T-helper 22 cell (primary cell): ENCODE measurements around the gene NR3C2.

ENCODE experiments used
- DNase-seq: peaks from one replicate; pipeline ENCODE4 v3.0.0-alpha.2; 2020; ENCODE audit warnings: low read depth

The NR3C2 gene

DNA sequence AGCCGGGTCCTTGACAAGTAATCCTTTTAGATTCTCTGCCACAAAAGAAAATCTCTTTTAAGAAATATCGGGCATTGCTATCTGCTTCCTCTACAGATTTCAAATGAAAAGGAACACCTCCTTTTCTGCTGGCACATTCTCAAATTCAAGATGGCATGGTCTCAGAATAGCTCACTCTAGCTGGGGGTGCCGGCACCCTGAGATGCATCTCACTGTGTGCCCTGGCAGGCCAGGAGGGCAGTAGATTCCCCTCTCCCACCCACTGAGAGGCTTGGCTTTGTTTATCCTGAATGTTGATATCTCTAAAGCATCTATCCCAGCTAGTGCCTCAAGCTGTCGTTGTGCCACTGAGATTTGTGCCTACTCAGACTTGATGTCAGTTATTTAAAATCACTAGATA, 390.8 kb downstream of the NR3C2 start:
- DNase-seq, result no peak

DNA sequence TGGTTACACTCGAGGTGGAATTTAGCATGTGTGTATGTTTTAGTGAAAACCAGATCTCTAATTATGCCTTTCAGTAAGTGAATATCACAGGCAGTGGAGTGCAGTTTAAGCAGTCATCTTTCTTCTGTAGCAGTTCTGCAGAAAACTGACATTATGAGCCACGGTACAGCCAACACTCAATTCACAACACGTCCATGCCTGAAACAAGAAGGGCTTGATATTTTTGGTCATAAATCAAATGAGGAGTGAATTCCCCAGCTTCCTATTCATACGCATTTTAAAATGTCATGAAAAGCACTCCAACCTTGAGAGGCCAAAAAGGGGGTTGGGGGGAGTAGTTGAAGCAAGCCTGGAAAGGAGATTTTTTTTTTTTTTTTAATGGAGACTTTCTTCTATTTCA, 393.6 kb downstream of the NR3C2 start:
- DNase-seq, result no peak

DNA sequence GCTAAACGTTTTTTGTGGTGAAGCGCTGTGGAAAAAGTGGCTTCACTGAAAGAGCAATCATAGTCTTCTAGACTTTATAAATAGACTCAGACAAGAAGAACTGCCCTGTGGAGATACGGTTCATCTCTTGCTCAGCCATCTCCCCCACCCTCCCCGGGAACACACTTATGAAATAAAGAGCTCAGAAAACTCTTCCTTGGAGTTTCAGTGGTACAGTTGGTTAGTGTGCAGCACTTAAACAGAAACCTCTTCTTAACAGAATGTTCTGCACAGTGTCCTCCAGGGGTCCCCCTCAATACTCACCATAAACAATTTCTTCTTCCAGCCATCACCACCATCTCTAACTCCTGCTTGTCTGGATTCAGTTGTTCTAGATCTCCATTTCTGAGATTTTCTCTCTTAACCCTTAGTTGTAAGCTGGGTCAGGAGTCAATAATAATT, 397.3 kb downstream of the NR3C2 start:
- no peak for DNase-seq

DNA sequence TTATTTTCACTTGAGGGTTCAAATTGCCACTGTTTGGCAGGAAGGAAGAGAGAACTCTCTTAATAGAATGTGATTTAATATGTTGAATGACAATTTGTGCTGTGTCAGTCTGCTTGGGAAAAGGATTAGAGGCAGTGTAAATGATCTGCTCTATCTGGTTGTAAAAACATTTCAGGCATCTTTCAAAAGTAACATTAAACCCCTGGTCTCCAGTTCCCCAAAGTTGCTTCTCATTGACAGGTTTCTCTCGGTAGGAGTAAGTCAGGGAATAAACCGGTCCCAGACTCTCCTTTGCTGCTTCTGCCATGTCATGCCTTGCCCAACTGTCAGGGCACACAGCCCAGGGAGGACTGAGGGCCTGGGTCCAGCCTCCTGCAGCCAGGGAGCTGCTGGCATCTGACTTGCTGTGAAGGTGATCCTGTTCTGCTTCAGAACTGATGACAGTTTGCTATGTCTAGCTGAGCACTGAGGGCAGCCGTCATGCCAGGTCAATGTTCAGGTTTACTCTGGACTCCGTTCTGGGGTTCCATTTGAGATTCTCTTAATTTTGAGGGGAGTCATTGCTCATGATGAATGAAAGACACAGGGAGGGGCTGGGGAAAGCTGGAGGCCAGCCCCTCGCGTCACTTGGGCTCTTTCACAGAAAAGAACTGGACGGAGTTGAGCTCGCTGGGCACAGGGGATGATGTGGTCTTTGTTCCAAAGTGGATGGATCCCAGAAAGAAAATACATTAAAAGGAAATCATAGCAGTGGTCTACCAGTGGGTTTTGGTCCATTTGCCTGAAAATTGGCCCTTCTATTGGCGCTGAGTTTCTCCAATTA, 397.9 kb downstream of the NR3C2 start:
- no peak for DNase-seq

DNA sequence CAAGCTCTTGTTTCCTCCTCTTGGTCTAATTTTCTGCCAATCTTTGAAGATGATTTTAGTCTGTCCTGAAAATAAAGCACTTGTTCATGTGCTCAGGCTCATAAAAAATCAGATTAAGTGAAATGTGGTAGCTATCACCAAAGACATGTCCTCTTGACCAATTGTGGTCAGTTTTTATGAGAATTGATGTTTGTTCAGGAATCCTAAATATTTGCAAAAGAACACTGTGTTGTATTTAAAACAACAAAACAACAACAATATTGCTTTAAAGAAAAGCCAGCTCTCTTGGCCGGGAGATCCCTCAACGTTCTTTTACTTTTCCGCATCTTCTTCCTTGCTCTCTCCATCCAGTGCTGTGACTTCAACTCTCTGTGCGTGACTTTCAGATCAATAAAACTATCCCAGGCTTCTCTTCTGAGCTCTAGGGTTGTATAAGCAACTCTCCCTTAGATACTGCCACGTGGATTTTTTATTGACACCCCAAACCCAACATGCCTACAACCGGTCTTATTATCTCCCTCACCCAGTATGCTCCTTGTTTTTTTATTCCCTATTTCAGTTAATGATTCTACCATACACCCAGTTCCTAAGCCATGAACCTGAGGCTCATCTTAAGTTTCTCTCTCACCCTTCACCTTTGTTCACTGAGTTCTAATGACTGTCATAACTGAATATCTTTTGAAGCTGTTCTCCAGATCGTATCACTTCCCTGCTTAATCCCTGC, 400.4 kb downstream of the NR3C2 start:
- no peak for DNase-seq

DNA sequence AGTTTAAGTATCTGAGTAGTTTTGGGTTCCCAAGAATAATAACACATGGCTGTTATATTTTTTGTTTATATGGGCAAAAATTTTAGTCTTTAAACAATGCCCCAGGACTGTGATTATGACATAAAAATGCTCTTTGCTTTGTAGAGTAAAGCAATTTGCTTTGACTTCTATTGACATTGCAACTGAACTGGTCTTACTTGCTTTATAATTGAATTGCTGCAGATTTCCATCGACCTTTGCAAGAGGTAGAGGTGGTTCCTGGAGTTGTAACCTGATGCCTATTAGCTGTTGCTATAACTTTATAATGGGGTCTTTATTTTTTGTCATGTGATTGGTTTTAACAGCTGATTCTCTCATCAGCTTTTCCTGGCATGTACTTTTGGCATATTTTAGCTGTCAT, 407.4 kb downstream of the NR3C2 start:
- DNase-seq, result no peak

DNA sequence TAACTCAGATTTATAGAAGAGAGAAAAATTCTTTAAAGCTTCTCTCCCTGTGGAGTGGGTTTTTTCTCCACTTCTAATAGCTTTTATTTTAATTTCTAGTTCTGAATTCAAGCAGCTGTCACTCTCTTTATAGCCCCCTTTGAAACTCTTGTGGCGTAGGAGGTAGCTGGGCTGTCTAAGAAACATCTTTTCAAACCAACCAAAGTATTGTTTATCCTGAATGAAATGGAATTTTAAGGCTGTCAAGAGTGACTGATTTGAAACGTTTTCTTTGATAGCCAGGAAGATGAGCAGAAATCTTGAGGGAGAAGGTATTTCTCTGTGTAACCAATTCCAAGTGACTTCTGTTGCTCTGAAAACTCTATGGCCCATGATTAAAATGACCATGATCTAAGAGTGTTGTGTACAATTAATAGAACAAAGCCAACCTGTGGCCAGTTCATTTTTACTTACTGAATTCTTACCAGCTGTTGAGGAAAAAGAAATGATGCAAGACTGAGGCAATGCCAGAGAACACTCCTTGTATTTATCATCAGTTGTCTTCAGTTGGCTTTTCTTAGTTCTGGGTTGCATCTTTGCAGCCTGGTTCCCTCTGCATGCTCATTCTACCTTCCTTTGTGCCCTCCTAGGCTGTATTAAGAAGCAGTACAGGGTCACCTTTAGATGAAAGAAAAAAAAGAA, 411.9 kb downstream of the NR3C2 start:
- DNase-seq, result no peak

DNA sequence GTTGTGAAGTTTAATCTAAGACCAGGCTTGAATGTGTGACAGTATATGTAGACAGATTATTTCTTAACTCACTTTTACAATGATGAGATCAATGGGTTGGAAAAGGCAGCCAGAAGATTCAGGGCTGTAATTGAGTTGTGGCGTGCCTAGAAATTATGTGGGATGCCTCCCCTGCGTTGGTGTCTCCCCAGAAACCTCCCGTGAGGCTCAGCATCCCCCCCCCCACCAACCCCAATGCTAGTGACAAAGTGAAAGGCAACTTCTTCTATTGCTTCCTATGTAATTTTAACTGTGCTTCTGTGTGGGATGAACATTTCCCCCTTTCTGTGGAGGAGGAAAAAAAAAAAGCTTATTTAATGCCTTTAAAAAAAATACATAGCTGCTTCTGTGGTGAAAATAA, 412.4 kb downstream of the NR3C2 start:
- no peak for DNase-seq
